IMR-90 (cell line): ENCODE measurements around the gene FAF1. TPM values are rescaled to one million over a fixed set of nuclear protein-coding genes. Genes with fewer than 3 reads are reported as not detected.

Source experiments
- ATAC-seq: fragments of 200-7000 bp; cut with Tn5 transposase; 2 replicates; pipeline ENCODE4 v1.9.1; 2020; ENCODE audit warnings: low read depth, mild to moderate bottlenecking, moderate library complexity
- BruUV-seq: library from RNA; stranded (reverse); fragments of 400-500 nt; replicated peaks from 2 replicates; lab custom pipeline; 2021; lab: Mats Ljungman, UMichigan
- CTCF ChIA-PET: fragments of 300-600 bp; formaldehyde crosslinking; extraction: SDS; loops from one replicate; lab custom pipeline; 2021; ENCODE audit warnings: antibody characterized with exemption; lab: Yijun Ruan, JAX
- POLR2A ChIA-PET: fragments of 300-600 bp; sonication (Branson Sonifier 250); formaldehyde crosslinking; loops from one replicate; lab custom pipeline; 2022; ENCODE audit warnings: antibody characterized with exemption; ENCODE audit not compliant: unreplicated experiment; lab: Charles Lee
- DNase-seq: peaks from one replicate; pipeline ENCODE4 v3.0.0; 2013
- H2AFZ ChIP-seq: replicated peaks from 2 replicates; pipeline ENCODE3; 2013; ENCODE audit warnings: low read length, mild to moderate bottlenecking; ENCODE audit not compliant: poor library complexity
- H2AK5ac ChIP-seq: 2 replicates; pipeline ENCODE4 v1.6.1; 2013; ENCODE audit warnings: low read depth, low read length, inconsistent platforms
- H2AK9ac ChIP-seq: replicated peaks from 2 replicates; pipeline ENCODE3; 2013; ENCODE audit warnings: mild to moderate bottlenecking, low read depth, low read length, moderate library complexity; ENCODE audit not compliant: poor library complexity
- H2BK120ac ChIP-seq: 2 replicates; pipeline ENCODE4 v1.6.1; 2013; ENCODE audit warnings: low read depth, low read length, inconsistent platforms
- H2BK15ac ChIP-seq: 3 replicates; pipeline ENCODE4 v1.6.1; 2013; ENCODE audit warnings: low read depth, low read length, inconsistent platforms
- H2BK20ac ChIP-seq: 2 replicates; pipeline ENCODE4 v1.6.1; 2013; ENCODE audit warnings: low read depth, mild to moderate bottlenecking, inconsistent platforms, low read length, moderate library complexity
- H2BK5ac ChIP-seq: 2 replicates; pipeline ENCODE4 v1.6.1; 2013; ENCODE audit warnings: mild to moderate bottlenecking, low read depth, low read length, inconsistent platforms; ENCODE audit not compliant: poor library complexity, severe bottlenecking
- H3K14ac ChIP-seq: replicated peaks from 2 replicates; pipeline ENCODE4 v1.6.1; 2013; ENCODE audit warnings: low read depth, low read length, inconsistent platforms
- H3K18ac ChIP-seq: 2 replicates; pipeline ENCODE4 v1.6.1; 2013; ENCODE audit warnings: low read depth, low read length, control low read depth
- H3K23ac ChIP-seq: 2 replicates; pipeline ENCODE4 v1.6.1; 2013; ENCODE audit warnings: low read depth, low read length, inconsistent platforms
- H3K27ac ChIP-seq: 2 replicates; pipeline ENCODE4 v1.5.1; 2013; ENCODE audit warnings: mild to moderate bottlenecking, control low read depth, low read length; ENCODE audit not compliant: insufficient read depth
- H3K27me3 ChIP-seq: 2 replicates; pipeline ENCODE4 v1.6.1; 2013; ENCODE audit warnings: low read length; ENCODE audit not compliant: control insufficient read depth, insufficient read depth
- H3K36me3 ChIP-seq: 2 replicates; pipeline ENCODE4 v1.6.1; 2013; ENCODE audit warnings: low read length, mixed read lengths; ENCODE audit not compliant: control insufficient read depth, insufficient read depth
- H3K4ac ChIP-seq: 2 replicates; pipeline ENCODE4 v1.6.1; 2013; ENCODE audit warnings: low read depth, low read length, inconsistent platforms
- H3K4me1 ChIP-seq: 2 replicates; pipeline ENCODE4 v1.6.1; 2013; ENCODE audit warnings: low read length, mixed read lengths; ENCODE audit not compliant: control insufficient read depth, insufficient read depth
- H3K4me2 ChIP-seq: 2 replicates; pipeline ENCODE4 v1.6.1; 2013; ENCODE audit warnings: low read depth, mild to moderate bottlenecking, control low read depth, low read length, moderate library complexity
- H3K4me3 ChIP-seq: 2 replicates; pipeline ENCODE4 v1.5.1; 2013; ENCODE audit warnings: low read depth, mild to moderate bottlenecking, control low read depth, low read length, moderate library complexity; ENCODE audit not compliant: insufficient read depth
- H3K56ac ChIP-seq: 2 replicates; pipeline ENCODE4 v1.6.1; 2013; ENCODE audit warnings: low read length, inconsistent platforms; ENCODE audit not compliant: insufficient read depth; ENCODE audit errors: extremely low read depth
- H3K79me1 ChIP-seq, 2 experiments: 2 replicates each; pipeline ENCODE4 v1.6.1; 2013; ENCODE audit warnings: low read length in 2 of 2, inconsistent platforms in 1 of 2, low read depth in 1 of 2
- H3K9ac ChIP-seq: 2 replicates; pipeline ENCODE4 v1.6.1; 2013; ENCODE audit warnings: low read depth, low read length, control low read depth
- H3K9me1 ChIP-seq: 2 replicates; pipeline ENCODE4 v1.6.1; 2013; ENCODE audit warnings: low read length, inconsistent platforms; ENCODE audit not compliant: insufficient read depth
- H3K9me3 ChIP-seq: 2 replicates; pipeline ENCODE4 v1.6.1; 2013; ENCODE audit warnings: low read length; ENCODE audit not compliant: control insufficient read depth, insufficient read depth
- H4K20me1 ChIP-seq: 2 replicates; pipeline ENCODE4 v1.6.1; 2013; ENCODE audit warnings: low read length, inconsistent platforms; ENCODE audit not compliant: insufficient read depth
- H4K5ac ChIP-seq: 2 replicates; pipeline ENCODE4 v1.6.1; 2013; ENCODE audit warnings: mild to moderate bottlenecking, low read depth, low read length, control low read depth
- H4K8ac ChIP-seq, 2 experiments: 2 replicates each; pipeline ENCODE4 v1.6.1; 2013; ENCODE audit warnings: low read depth in 2 of 2, low read length in 2 of 2, control low read depth in 1 of 2, inconsistent platforms in 1 of 2
- H4K91ac ChIP-seq: 2 replicates; pipeline ENCODE4 v1.6.1; 2013; ENCODE audit warnings: low read depth, low read length, inconsistent platforms; ENCODE audit not compliant: insufficient read depth
- CHD1 ChIP-seq: IDR thresholded peaks from 2 replicates; pipeline ENCODE4 v1.6.1; 2012; ENCODE audit warnings: low read depth, low read length, improper control_type of control experiment
- MAFK ChIP-seq: IDR thresholded peaks from 2 replicates; pipeline ENCODE4 v1.6.1; 2012; ENCODE audit warnings: low read depth, low read length, improper control_type of control experiment
- MXI1 ChIP-seq: IDR thresholded peaks from 2 replicates; pipeline ENCODE4 v1.6.1; 2012; ENCODE audit warnings: low read depth, mild to moderate bottlenecking, low read length, moderate library complexity, borderline replicate concordance
- POLR2A ChIP-seq: IDR thresholded peaks from 2 replicates; pipeline ENCODE4 v1.6.1; 2012; ENCODE audit warnings: mild to moderate bottlenecking, low read depth, low read length
- RAD21 ChIP-seq: IDR thresholded peaks from 2 replicates; pipeline ENCODE4 v1.6.1; 2012; ENCODE audit warnings: low read length, improper control_type of control experiment
- WGBS, 2 experiments: methylation state at CpG; one replicate each; pipeline versions ENCODE4 v1.1.5 to v1.1.7; 2013; ENCODE audit warnings: missing lambda C conversion rate in 2 of 2; ENCODE audit not compliant: insufficient read length in 1 of 2; ENCODE audit errors: extremely low coverage in 2 of 2; 5-methylcytosine and 5-hydroxymethylcytosine counted together
- dilution Hi-C: fragments of 300-500 bp; cut with HindIII; formaldehyde crosslinking; loops from one replicate; pipeline ENCODE4 v1.14.3; 2018; ENCODE audit warnings: low sequenced_read_pairs; ENCODE audit not compliant: unreplicated experiment
- in situ Hi-C: fragments of 300-500 bp; cut with MboI; formaldehyde crosslinking; loops from 3 replicates; pipeline ENCODE4 v1.14.3; 2019; ENCODE audit warnings: low sequenced_read_pairs, inconsistent platforms, mixed read lengths
- intact Hi-C: fragments of 100-400 bp; cut with micrococcal nuclease; formaldehyde crosslinking; loops from 2 replicates; pipeline ENCODE4 v1.10.0; 2022
- polyA plus RNA-seq, 3 experiments: library from polyadenylated mRNA; depleted of rRNA; stranded (reverse); fragments of >200 nt; gene quantifications; 2 replicates each; pipeline ENCODE4 v1.2.3, GENCODE V29; 2012; ENCODE audit warnings: low replicate concordance in 1 of 3
- total RNA-seq: library from RNA; depleted of rRNA; stranded (reverse); fragments of >200 nt; gene quantifications from 2 replicates; pipeline ENCODE4 v1.2.3, GENCODE V29; 2012
- TF ChIP-seq, protein P1 (sequence below): fragments of 150-350 bp; IDR thresholded peaks from 2 replicates; pipeline ENCODE4 v1.6.1; 2016; ENCODE audit warnings: low read depth, mild to moderate bottlenecking, low read length, moderate library complexity, borderline replicate concordance
- TF ChIP-seq, protein P2 (sequence below): fragments of 150-350 bp; IDR thresholded peaks from 2 replicates; pipeline ENCODE4 v1.6.1; 2017; ENCODE audit warnings: mild to moderate bottlenecking, antibody characterized with exemption, low read length, low read depth
- TF ChIP-seq, protein P3 (sequence below): conservative IDR thresholded peaks from 2 replicates; pipeline ENCODE4 v1.5.1; 2012; ENCODE audit warnings: mild to moderate bottlenecking, low read depth, low read length, improper control_type of control experiment

The FAF1 gene
- total and polyA plus RNA-seq, 2 of the 4 experiments (the other 2 are of a cell fraction), result 18.8 to 72.9 TPM

DNA sequence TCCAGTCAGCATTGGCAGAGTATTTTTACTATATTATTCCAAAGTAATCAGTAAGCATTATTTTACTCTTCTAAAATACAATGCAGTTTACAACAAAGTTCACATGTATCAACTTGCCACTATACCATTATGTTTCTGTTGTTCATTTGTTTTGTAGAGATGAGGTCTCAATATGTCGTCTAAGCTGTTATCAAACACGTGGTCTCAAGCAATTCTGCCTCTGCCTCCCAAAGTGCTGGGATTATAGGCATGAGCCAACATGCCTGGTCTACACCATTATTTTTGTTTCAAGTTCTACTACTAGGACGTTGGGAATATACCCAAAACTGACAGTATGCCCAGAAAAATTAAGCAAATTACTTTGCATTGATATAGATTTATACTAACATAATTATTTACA is 19.8 kb downstream of the FAF1 start:
- H4K8ac ChIP-seq, result no peak overlapping the region
- H3K27me3 ChIP-seq, result no peaks in the 10 kb centered on the region
- H4K5ac ChIP-seq, result no peak overlapping the region
- H3K4me3 ChIP-seq, result no peak overlapping the region
- H3K4me2 ChIP-seq, result no peak overlapping the region
- H3K56ac ChIP-seq, result no peak overlapping the region
- no peak for ATAC-seq
- no peaks in the 10 kb centered on the region for H3K9me3 ChIP-seq
- no peak overlapping the region for H4K91ac ChIP-seq
- no peak overlapping the region for H2BK5ac ChIP-seq
- in situ Hi-C loops, result no loop called here
- ChIA-PET CTCF (interaction anchor here (1.4 kb wide), 1 partner anchor 11 kb away, joined by 4 read pairs; no protein-coding TSS in a partner anchor), POLR2A (no interaction called here)
- H3K18ac ChIP-seq, result no peak overlapping the region
- H3K23ac ChIP-seq, result no peak overlapping the region
- H3K79me1 ChIP-seq, result peaks cover 33 to 57% of the 10 kb centered on the region in 2 experiments
- H3K4me1 ChIP-seq, result no peaks in the 10 kb centered on the region
- 100% methylated on average over 1 of the region's 3 CpGs; no CpG with 5 or more reads in 1 of the 2 experiments for WGBS, 2 experiments
- no peak overlapping the region for H2AFZ ChIP-seq
- H2BK15ac ChIP-seq, result no peak overlapping the region
- H2BK20ac ChIP-seq, result no peak overlapping the region
- dilution Hi-C loops, result no loop called here
- no peak overlapping the region for H3K14ac ChIP-seq
- TF ChIP-seq CHD1 (no peak), MAFK (no peak), MXI1 (no peak), POLR2A (no peak), RAD21 (no peak)
- TF ChIP-seq, protein P1, sequence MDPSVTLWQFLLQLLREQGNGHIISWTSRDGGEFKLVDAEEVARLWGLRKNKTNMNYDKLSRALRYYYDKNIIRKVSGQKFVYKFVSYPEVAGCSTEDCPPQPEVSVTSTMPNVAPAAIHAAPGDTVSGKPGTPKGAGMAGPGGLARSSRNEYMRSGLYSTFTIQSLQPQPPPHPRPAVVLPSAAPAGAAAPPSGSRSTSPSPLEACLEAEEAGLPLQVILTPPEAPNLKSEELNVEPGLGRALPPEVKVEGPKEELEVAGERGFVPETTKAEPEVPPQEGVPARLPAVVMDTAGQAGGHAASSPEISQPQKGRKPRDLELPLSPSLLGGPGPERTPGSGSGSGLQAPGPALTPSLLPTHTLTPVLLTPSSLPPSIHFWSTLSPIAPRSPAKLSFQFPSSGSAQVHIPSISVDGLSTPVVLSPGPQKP, result no peak
- TF ChIP-seq, protein P2, sequence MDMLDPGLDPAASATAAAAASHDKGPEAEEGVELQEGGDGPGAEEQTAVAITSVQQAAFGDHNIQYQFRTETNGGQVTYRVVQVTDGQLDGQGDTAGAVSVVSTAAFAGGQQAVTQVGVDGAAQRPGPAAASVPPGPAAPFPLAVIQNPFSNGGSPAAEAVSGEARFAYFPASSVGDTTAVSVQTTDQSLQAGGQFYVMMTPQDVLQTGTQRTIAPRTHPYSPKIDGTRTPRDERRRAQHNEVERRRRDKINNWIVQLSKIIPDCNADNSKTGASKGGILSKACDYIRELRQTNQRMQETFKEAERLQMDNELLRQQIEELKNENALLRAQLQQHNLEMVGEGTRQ, result no peak
- TF ChIP-seq, protein P3, sequence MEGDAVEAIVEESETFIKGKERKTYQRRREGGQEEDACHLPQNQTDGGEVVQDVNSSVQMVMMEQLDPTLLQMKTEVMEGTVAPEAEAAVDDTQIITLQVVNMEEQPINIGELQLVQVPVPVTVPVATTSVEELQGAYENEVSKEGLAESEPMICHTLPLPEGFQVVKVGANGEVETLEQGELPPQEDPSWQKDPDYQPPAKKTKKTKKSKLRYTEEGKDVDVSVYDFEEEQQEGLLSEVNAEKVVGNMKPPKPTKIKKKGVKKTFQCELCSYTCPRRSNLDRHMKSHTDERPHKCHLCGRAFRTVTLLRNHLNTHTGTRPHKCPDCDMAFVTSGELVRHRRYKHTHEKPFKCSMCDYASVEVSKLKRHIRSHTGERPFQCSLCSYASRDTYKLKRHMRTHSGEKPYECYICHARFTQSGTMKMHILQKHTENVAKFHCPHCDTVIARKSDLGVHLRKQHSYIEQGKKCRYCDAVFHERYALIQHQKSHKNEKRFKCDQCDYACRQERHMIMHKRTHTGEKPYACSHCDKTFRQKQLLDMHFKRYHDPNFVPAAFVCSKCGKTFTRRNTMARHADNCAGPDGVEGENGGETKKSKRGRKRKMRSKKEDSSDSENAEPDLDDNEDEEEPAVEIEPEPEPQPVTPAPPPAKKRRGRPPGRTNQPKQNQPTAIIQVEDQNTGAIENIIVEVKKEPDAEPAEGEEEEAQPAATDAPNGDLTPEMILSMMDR, result no peak
- H2AK9ac ChIP-seq, result no peak overlapping the region
- peaks cover 2% of the 10 kb centered on the region; the same call in 1 of the 2 replicates for H4K20me1 ChIP-seq
- H3K9ac ChIP-seq, result no peak overlapping the region
- H3K36me3 ChIP-seq, result 0 out of 2 replicates have a peak, but pooled peaks cover 2% of the 10 kb centered on the region
- H2BK120ac ChIP-seq, result no peak overlapping the region
- intact Hi-C loops, result no loop called here
- DNase-seq, result no peak
- no TSS peak for BruUV-seq
- no peak overlapping the region for H2AK5ac ChIP-seq
- H3K27ac ChIP-seq, result no peak overlapping the region
- no peak overlapping the region for H3K4ac ChIP-seq
- peaks cover 4% of the 10 kb centered on the region; the same call in 1 of the 2 replicates for H3K9me1 ChIP-seq
